GM21786 (cell line): Measurements from ENCODE around the gene EIF2AK2.
"Not testable (repeated sequence)": the region's sequence is repeated elsewhere in the genome, so short reads cannot be mapped to it uniquely, and the experiment has no call there.

ENCODE experiments used
- ATAC-seq: cut with Tn5 transposase; IDR thresholded peaks from one replicate; pipeline ENCODE4 v1.9.1; 2021; ENCODE audit not compliant: unreplicated experiment

The EIF2AK2 gene

DNA sequence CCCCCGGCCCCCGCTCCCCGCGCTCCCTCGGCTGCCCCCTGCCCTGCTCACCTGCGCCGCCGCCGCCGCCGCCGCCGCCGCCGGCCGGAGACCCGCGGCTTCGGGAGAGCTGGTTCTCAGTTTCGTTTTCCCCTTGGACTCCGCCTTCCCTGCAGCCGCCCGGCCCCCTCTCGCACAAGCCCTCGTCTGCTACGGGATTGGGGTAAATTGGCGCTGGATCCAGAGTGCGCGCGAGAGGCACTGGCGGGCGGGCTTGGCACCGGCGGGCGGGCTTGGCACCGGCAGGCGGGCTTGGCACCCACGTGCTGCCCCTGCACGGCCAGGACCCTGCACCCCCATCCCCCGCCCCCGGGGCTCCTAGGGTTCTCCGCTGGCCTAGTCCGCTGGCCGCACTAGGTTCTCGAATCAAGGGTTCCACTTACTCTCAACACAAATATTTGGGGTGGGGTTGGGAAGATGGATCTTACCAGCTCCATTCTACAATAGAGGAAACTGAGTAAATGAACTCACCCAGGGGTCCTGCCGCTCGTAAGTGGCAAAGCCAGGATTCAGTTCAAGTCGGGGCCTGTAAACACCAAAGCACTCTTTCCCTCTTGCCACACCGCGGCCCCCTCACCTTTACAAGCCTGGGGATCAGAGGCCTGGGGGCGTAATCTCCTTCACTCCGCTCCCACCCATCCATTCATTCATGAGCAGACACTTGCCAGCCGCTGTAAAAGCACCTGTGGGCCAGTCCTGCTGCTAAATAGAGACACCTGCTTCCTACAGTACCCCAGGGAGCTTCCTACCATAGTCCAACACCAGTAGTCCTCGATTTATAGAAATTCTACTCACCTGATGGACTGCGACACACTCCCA lies at the start of gene EIF2AK2:
TSS of gene EIF2AK2 (minus strand) at position 124 of the 858 bp plus-strand sequence. CDS start 9,174 bp downstream, outside the sequence.
- peak; percentile 86 for ATAC-seq

DNA sequence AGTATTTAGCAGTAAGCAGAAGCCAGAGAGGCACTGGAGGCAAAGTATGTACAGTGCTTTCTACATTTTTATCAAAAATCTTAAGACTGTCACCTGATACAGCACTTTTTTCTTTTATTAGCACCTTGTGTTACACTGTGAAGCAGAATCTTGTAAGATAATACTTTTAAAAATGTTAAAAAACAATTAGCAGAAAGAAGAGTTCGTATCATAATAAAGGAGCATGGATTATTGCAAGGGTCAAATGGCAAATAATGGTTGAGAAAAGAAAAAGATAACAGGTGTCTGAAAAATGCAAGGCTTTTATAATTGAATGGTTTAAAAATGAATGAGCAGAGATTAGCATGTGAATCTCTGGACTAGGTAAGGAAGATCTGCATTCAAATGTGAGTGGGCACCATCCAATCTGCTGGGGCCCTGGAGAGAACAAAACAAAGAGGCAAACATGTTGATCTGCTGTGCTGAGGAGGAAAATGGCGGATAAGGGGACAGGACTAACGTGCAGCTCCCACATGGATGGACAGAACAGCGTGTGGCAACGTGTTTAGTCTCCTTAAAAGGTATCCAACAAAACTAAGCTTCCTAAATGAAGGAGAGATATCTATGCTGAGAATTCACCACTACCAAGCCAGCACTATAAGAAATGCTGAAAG lies 49.0 kb upstream of the EIF2AK2 start:
- no peak for ATAC-seq

- ATAC-seq, result not testable (repeated sequence)
These were observed 48.4 kb upstream of the EIF2AK2 start for GRCh38 chr2:37205071-37205661.

GRCh38 chr2:37203708-37204107 lies 46.9 kb upstream of the EIF2AK2 start:
- no peak for ATAC-seq

GRCh38 chr2:37201766-37202165 lies 45.0 kb upstream of the EIF2AK2 start:
- no peak for ATAC-seq

GRCh38 chr2:37201208-37201607 lies 44.4 kb upstream of the EIF2AK2 start:
- ATAC-seq, result no peak

- no peak for ATAC-seq
These were observed 41.9 kb upstream of the EIF2AK2 start for GRCh38 chr2:37198681-37199065.

DNA sequence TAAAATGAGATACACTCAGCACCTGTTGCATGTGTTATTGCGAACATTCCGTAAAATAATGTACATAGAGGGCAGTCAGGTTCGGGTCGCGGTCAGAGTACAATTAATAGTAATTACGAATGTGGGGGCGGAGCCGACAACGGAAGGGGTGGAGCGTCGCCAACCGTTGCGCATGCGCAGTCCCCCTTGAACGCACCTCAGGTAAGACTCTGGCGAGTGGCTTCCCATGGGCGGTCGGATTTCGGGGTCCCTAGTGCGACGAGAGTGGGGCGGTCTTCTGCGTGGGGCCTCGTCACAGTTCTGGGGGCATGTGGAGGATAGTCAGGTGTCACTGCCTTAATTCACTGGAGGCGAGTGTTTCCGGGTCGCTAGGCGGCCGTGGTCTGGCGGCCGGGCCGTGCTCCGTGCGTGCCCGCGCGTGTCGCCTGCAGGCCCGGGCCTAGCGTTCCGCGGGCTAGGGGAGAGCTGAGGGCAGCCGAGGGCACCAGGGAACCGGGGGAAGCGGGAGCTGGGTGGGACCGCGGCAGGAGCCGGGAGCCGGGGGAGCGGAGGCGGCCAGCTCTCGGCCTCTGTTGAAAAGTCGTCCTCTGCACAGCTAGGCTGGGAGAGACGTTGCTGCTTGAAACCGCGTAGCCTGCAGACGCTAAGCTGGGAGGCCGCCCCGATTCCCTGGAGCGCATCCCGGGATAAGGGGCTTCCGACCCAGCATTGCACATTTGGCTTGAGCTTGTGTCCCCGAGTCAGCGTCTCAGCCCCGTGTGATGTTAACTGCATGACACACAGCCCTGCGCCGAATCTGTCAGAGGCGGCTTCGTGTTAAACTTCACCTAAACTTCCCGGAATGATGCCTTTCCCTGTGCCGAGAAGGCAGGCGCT lies 39.8 kb upstream of the EIF2AK2 start, which contains the start of gene CEBPZOS:
TSS of gene CEBPZOS (plus strand) at position 177 of the 876 bp plus-strand sequence. CDS start 3,209 bp downstream, outside the sequence.
- ATAC-seq, result peak; percentile 66

GRCh38 chr2:37195862-37196319 lies 39.1 kb upstream of the EIF2AK2 start:
- ATAC-seq, result not testable (repeated sequence)

- ATAC-seq, result no peak
These were observed 35.8 kb upstream of the EIF2AK2 start for GRCh38 chr2:37192551-37192950.

DNA sequence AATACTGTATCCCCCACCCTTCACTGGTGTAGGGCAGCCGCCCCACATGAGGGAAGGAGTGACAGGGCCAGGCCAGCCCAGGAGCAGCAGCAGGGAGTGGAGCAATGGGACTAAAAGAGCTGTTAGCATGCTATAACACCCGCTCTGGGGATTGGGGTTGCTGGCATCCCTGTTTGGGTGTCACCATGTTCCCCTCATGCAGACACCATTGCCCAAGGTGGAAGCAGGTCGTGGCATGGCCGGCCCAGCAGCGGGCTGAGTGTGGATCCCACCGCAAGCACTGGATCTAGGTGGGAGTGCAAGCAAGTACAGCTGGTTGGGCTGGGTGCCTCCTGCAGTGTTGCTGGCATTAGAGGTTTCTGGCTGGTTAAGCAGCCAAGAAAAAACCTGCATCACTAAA lies 35.0 kb upstream of the EIF2AK2 start:
- no peak for ATAC-seq

- ATAC-seq, result no peak
These were observed 34.5 kb upstream of the EIF2AK2 start for GRCh38 chr2:37191253-37191652.

DNA sequence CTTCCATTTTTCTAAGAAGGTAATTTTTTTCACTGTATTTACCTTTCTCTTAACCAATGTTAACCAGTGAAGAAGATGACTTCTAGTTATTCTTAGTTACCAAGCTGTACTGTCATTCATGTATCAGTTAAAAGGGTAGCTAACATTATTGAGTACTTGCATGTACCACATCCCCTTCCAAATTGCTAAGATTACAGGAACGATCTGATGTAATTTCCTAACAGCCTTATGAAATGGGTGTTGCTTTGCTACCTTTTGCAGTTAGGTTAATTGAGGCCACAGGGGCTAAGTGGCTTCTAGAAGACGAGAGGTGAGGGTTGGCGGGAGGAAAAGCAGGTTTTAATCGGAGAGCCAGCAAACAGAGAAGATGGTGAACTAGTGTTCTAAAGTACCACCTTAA lies 33.5 kb upstream of the EIF2AK2 start:
- no peak for ATAC-seq

GRCh38 chr2:37189452-37190153 lies 32.8 kb upstream of the EIF2AK2 start:
- ATAC-seq, result no peak

GRCh38 chr2:37188570-37188969 lies 31.8 kb upstream of the EIF2AK2 start, which contains the start of gene SULT6B1:
Gene SULT6B1, minus strand, starts transcription at chr2:37188670. Its CDS starts 30 bp downstream, at chr2:37188640.
- ATAC-seq, result no peak

DNA sequence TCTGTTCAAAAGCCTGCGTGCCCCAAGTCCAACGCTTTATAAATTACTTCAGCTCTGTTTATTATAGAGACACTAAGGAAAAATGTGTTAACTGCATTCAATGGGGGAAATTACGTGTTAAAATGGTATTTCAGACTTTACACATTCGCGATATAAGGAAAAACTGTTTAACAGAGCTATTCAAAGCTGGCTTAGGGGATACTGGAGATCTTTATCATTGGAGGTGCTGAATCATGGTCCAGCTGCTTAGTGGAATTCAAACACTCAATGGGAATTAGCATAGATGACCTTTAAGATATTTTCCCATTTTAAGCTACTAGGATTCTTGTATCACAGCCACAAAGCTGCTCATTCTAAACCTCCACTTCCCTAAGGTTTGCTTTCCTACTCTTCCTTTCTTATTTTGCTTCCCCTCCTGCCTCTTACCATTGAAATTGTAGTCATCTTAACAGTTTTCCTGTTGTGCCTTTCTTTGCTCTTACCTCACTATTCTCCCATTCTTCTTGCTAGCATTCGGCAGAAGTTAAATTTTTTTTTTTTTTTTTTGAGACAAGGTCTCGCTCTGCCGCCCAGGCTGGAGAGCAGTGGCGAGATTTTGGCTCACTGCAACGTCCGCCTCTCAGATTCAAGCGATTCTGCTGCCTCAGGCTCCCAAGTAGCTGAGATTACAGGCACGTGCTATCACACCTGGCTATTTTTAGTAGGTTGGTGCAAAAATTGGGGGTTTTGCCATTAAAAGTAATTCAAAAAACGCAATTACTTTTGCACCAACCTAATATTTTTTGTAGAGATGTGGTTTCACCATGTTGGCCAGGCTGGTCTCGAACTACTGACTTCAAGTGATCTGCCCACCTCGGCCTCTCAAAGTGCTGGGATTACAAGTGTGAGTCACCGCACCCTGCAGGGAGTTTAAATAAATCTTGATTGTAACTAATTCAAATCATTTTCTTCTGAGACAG lies 25.2 kb upstream of the EIF2AK2 start:
- no peak for ATAC-seq

DNA sequence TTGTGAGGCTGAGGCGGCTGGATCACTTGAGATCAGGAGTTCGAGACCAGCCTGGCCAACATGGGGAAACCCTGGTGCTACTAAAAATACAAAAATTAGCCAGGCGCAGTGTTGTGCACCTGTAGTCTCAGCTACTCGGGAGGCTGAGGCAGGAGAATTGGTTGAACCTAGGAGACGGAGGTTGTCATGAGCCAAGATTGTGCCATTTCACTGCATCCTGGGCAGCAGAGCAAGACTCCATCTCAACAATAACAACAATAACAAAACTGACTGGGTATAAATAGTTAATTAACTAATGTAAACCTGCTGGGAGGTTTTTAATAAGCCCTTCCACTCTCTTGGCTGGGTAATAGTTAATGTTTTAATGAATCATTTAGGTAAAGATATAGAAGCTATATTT lies 23.9 kb upstream of the EIF2AK2 start:
- no peak for ATAC-seq

GRCh38 chr2:37180006-37180639 lies 23.3 kb upstream of the EIF2AK2 start:
- ATAC-seq, result no peak
